ENCODE results near the gene TLCD2. TPM values are rescaled to one million over a fixed set of nuclear protein-coding genes. Genes with fewer than 3 reads are reported as not detected.

TLCD2 gene
- total RNA-seq, 1 donor from 2014 or later = 7.5 TPM

- no peak for TF ChIP-seq CTCF (IDR thresholded peaks at IDR 0.05)
- H3K27ac ChIP-seq = no peak overlapping the region
- no peaks in the 10 kb centered on the region for H3K4me1 ChIP-seq
- no peak overlapping the region for H3K4me3 ChIP-seq
- intact Hi-C loops (cut with DNase I) = no loop called here
- H3K36me3 ChIP-seq = peaks cover 26 to 42% of the 10 kb centered on the region in 2 donors
- H3K9me3 ChIP-seq = no peaks in the 10 kb centered on the region
- no peak for DNase-seq (ENCODE audit: low spot score in 2 of 2)
- H3K27me3 ChIP-seq = no peaks in the 10 kb centered on the region
These were observed 27.5 kb upstream of the TLCD2 start for GRCh38 chr17:1737531-1738291.

- peaks cover 26 to 48% of the 10 kb centered on the region in 2 donors for H3K36me3 ChIP-seq
- no peak for TF ChIP-seq CTCF (IDR thresholded peaks at IDR 0.05)
- H3K9me3 ChIP-seq = no peaks in the 10 kb centered on the region
- no peak overlapping the region for H3K4me3 ChIP-seq
- peak overlapping the region in 1 of 2 donors; percentile 6 for H3K27ac ChIP-seq
- H3K27me3 ChIP-seq = no peaks in the 10 kb centered on the region
- H3K4me1 ChIP-seq = no peaks in the 10 kb centered on the region
- intact Hi-C loops (cut with DNase I) = no loop called here
- no peak for DNase-seq (ENCODE audit: low spot score in 2 of 2)
These were observed 26.4 kb upstream of the TLCD2 start for GRCh38 chr17:1736348-1737281.

GRCh38 chr17:1735834-1736347, 25.7 kb upstream of the TLCD2 start:
- intact Hi-C loops (cut with DNase I) = no loop called here
- Histone ChIP-seq H3K27ac (no peak overlapping the region), H3K36me3 (peaks cover 26 to 51% of the 10 kb centered on the region in 2 donors), H3K4me3 (no peak overlapping the region), H3K4me1 (no peaks in the 10 kb centered on the region), H3K27me3 (no peaks in the 10 kb centered on the region), H3K9me3 (no peaks in the 10 kb centered on the region)
- TF ChIP-seq CTCF (IDR thresholded peaks at IDR 0.05) = no peak
- DNase-seq (ENCODE audit: low spot score in 2 of 2) = no peak

- Histone ChIP-seq H3K4me3 (no peak overlapping the region), H3K9me3 (no peaks in the 10 kb centered on the region), H3K36me3 (peaks cover 26 to 56% of the 10 kb centered on the region in 2 donors), H3K27me3 (no peaks in the 10 kb centered on the region), H3K27ac (no peak overlapping the region), H3K4me1 (no peaks in the 10 kb centered on the region)
- DNase-seq (ENCODE audit: low spot score in 2 of 2) = no peak
- TF ChIP-seq CTCF (IDR thresholded peaks at IDR 0.05) = no peak
- intact Hi-C loops (cut with DNase I) = no loop called here
These were observed 25.2 kb upstream of the TLCD2 start for GRCh38 chr17:1735418-1735817.

GRCh38 chr17:1733759-1734158, 23.6 kb upstream of the TLCD2 start:
- Histone ChIP-seq H3K36me3 (peaks cover 26 to 58% of the 10 kb centered on the region in 2 donors), H3K27me3 (no peaks in the 10 kb centered on the region), H3K27ac (no peak overlapping the region), H3K4me3 (no peak overlapping the region), H3K4me1 (no peaks in the 10 kb centered on the region), H3K9me3 (no peaks in the 10 kb centered on the region)
- DNase-seq (ENCODE audit: low spot score in 2 of 2) = no peak
- intact Hi-C loops (cut with DNase I) = no loop called here
- TF ChIP-seq CTCF (IDR thresholded peaks at IDR 0.05) = no peak

All from ascending aorta (tissue), 2 donors.